Stimulated activated CD8-positive, alpha-beta memory T cell treated with anti-CD3 and anti-CD28 coated beads, Interleukin-15, amount 100 ng/mL, for 48 hours (primary cell): Measurements from ENCODE around the gene NFKBIB.
"Not testable (repeated sequence)": the region's sequence is repeated elsewhere in the genome, so short reads cannot be mapped to it uniquely, and the experiment has no call there.

ENCODE experiments used
- DNase-seq, 2 donors: peaks; one replicate each; pipeline ENCODE4 v3.0.0-alpha.2; 2020; ENCODE audit warnings: low read depth in 2 of 2

NFKBIB gene

DNA sequence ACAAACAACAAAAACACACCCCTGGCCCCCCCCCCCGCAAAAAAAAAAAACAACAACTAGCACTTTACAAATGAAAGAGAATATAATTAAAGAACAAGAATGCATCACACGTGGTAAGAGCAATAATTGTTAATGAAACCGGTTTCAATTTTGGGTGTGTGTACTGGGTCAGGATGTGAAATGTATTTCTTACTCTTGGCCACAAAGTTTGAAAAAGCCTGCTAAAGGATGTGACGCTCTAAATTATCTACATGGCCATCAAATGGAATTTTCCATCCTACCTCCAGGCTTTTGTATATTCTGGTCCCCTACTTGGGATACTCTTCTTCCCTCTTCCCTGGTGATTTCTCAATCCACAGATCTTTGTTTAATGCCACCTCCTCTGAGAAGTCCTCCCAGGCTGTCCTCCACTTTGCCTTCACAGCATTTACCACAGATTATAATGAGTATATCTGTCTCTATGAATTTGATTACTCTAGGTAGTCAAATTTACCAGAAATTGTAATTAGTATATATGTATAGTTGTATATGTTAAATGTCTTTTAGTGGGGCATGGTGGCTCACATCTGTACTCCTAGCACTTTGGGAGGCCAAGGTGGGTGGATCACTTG is 28.7 kb downstream of the NFKBIB start:
- no peak for DNase-seq

- peak; percentile 82 to 85 for DNase-seq
Observed at GRCh38 chr19:38929929-38930775, 30.4 kb downstream of the NFKBIB start, which contains the start of gene SARS2. Gene SARS2 (minus strand): TSS chr19:38930763. CDS start chr19:38930736, 27 bp downstream.

GRCh38 chr19:38930776-38931520 is 31.2 kb downstream of the NFKBIB start, which contains the start of gene MRPS12:
Gene MRPS12 (plus strand): TSS chr19:38930944. CDS start chr19:38931295, 351 bp downstream.
- peak; percentile 96 for DNase-seq

DNA sequence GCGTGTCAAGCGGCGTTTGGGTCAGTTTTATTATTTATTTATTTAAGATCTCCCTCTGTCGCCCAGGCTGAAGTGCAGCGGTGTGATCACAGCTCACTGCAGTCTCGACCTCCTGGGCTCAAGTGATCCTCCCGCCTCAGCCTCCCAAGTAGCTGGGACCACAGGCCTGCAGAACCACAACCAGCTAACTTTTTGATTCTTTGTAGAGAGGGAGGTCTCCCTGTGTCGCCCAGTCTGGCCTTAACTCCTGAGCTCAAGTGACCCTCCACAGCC is 31.7 kb downstream of the NFKBIB start:
- DNase-seq, result no peak

DNA sequence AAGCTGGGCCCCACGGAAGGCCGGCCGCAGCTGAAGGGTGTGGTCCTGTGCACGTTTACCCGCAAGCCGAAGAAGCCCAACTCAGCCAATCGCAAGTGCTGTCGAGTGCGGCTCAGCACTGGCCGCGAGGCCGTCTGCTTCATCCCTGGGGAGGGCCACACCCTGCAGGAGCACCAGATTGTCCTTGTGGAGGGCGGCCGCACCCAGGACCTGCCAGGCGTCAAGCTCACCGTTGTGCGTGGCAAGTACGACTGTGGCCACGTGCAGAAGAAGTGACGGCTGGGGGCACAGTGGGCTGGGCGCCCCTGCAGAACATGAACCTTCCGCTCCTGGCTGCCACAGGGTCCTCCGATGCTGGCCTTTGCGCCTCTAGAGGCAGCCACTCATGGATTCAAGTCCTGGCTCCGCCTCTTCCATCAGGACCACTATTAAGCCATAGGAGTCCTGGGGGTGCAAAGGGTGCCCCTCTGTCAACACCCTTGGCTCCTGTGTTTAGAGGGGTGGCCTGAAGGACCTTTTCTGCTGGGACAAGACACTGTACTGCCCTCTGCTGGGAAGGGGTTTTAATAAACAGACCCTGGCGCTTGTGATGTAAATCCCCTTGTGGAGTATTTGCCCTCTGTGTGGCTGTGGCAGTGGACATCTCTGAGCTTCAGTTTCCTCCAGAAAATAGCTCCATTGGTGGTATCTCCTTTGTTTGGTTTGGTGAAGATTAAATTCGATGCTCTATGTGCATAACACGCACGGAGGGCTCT is 32.8 kb downstream of the NFKBIB start:
- no peak for DNase-seq

DNA sequence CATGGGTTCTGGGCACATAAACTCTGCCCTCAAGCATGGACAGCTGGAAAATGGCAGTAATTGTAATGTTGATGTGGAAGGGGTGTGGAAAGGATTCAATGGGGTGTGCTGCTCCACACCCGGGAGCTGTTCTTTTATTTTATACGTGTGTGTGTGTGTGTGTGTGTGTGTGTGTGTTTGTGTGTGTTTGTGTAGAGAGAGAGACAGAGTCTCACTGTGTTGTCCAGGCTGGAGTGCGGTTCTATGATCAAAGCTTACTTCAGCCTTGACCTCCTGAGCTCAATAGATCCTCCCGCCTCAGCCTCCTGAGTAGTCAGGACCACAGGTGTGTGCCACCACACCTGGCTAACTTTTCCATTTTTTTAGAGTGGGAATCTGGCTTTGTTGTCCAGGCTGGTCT is 33.8 kb downstream of the NFKBIB start:
- DNase-seq, result no peak

GRCh38 chr19:38939957-38940356 is 40.2 kb downstream of the NFKBIB start:
- DNase-seq, result no peak

DNA sequence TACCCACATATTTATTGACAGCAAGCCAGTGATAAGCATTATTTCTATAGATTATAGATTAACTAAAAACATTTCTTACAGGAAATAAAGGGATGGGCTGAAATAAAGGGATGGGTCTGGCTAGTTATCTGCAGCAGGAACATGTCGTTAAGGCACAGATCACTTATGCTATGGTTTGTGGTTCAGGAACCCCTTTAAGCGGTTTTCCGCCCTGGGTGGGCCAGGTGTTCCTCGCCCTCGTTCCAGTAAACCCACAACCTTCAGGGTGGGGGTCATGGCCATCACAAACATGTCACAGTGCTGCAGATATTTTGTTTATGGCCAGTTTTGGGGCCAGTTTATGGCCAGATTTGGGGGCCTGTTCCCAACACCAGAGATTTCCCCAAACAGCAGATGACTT is 41.7 kb downstream of the NFKBIB start:
- not testable (repeated sequence) for DNase-seq

- no peak for DNase-seq
Observed at GRCh38 chr19:38941979-38942378, 42.2 kb downstream of the NFKBIB start.

- DNase-seq, result no peak
Observed at GRCh38 chr19:38942471-38943181, 42.9 kb downstream of the NFKBIB start.

GRCh38 chr19:38944981-38945506 is 45.3 kb downstream of the NFKBIB start:
- DNase-seq, result no peak

GRCh38 chr19:38945562-38946228 is 45.9 kb downstream of the NFKBIB start:
- no peak for DNase-seq

GRCh38 chr19:38946229-38947010 is 46.7 kb downstream of the NFKBIB start:
- DNase-seq, result no peak

DNA sequence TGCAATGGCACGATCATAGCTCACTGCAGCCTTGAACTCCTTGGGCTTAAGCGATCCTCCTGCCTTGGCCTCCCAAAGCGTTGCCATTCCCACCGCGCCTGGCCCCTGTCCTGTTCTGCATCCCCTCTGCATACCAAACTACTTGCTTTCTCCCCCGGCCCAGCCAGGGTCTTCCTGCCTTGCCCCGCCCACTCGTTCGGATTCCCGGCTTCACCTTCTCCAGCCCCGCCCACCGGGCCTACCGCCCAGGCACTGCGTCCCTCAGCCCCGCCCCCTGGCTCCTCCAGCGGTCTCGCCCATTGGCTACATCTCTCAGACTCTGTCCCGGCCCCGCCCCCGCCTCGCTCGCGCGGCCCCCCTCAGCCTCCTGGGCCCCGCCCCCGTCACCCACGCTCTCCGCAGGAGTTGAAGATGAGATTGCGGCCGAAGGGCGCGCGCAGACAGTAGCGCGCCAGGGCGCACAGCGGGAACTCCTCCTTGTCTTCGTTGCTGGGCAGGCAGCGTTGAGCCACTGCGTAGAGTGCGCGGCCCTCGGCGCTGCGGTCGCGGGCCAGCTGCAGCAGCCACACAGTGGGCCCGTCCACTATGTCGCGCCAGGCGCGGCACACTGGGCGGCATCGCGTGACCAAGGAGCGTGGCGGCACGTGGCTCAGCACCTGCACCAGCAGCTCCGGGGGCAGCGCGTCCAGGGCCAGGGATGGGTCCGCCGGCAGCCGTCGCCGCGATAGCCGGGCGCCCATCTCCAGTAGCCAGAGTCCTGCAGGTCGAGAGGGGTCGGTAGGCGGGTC is 50.0 kb downstream of the NFKBIB start:
- DNase-seq, result peak; percentile 80 to 88

GRCh38 chr19:38951187-38951586 is 51.4 kb downstream of the NFKBIB start:
- DNase-seq, result no peak

DNA sequence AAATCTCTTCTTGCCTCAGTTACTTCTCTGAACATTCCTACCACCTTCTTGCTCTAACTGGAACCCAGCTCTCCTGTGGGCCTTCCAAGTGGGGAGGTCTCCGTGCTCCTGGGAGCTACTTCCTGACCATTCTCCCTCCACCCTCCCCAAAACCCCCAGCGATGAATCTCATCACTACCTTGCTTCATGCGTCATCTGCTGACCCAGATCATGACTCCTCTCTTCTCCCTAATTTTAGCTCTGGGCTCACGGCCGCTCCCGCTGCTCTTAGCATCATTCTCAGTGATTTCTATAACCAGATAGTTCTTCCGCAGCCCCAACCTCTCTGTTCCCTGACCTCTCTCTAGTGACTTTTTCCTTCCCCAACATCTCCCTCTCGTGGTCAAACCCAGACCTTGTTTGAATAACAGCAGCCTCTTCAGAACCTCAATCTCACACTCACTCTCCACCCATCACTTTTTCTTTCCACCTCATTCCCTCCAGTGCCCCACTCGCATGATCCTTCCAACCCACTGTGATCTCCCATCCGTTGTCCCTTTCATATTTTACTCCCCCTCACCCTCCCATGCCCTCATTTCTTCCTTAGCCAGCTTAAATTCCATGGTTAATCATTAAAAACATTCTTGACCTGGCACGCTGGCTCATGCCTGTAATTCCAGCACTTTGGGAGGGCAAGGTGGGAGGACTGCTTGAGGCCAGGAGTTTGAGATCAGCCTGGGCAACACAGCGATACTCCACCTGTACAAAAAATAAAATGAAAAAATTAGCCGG is 52.8 kb downstream of the NFKBIB start:
- DNase-seq, result no peak

DNA sequence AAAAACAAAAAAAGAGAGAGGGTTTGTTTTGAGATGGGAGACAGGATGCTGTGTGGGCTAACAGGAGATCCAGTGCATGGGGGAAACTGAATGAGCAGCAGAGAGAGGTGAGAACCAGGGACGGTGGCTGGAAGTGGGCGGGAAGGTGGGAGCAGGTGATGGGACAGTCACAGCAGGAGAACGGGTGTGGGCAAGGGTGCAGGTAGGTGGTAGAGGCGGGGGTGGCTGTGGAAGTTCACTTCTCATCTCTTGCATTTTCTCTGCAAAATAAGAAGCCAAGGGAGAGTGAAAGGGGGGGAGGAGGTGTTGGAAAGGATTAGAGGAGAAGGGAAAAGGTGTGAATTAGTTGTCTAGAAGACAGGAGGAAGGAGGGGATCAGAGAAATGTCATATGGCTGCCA is 53.9 kb downstream of the NFKBIB start:
- DNase-seq, result no peak

GRCh38 chr19:38956264-38956663 is 56.5 kb downstream of the NFKBIB start:
- no peak for DNase-seq
